Body of pancreas (tissue), 4 donors: ENCODE data around the gene LGI2. TPM values are rescaled to one million over a fixed set of nuclear protein-coding genes. Genes with fewer than 3 reads are reported as not detected.
"Not testable (repeated sequence)": the region's sequence is repeated elsewhere in the genome, so short reads cannot be mapped to it uniquely, and the experiment has no call there.

Experiments used
- ATAC-seq: fragments of 150-250 bp; one replicate; pipeline ENCODE4 v1.9.1; 2016
- DNase-seq, 4 donors: peaks; one replicate each; pipeline ENCODE4 v3.0.0-alpha.2; 2019
- H3K27ac ChIP-seq, 4 donors: fragments of 200-600 bp; sonication (generic); 1 replicate in 3 of 4; 2 replicates in 1 of 4; pipeline versions ENCODE4 v1.5.1 to v1.6.1; 2016 to 2019; ENCODE audit warnings: mild to moderate bottlenecking in 1 of 4, mixed read lengths in 1 of 4, moderate library complexity in 1 of 4
- H3K27me3 ChIP-seq, 2 donors: fragments of 200-600 bp; sonication (generic); one replicate each; pipeline ENCODE4 v1.6.0; 2016; ENCODE audit warnings: mild to moderate bottlenecking in 1 of 2
- H3K36me3 ChIP-seq, 2 donors: fragments of 200-600 bp; sonication (generic); replicated peaks in 1 of 2; 2 replicates each; pipeline ENCODE4 v1.5.1; 2016; ENCODE audit warnings: low read depth in 2 of 2; ENCODE audit not compliant: insufficient read depth in 1 of 2
- H3K4me1 ChIP-seq: fragments of 200-600 bp; sonication (generic); one replicate; pipeline ENCODE4 v1.6.0; 2016
- H3K4me3 ChIP-seq, 2 donors: fragments of 200-600 bp; sonication (generic); 1 replicate in 1 of 2; 2 replicates in 1 of 2; pipeline ENCODE4 v1.5.1; 2016 to 2019
- H3K9me3 ChIP-seq, 3 donors: fragments of 200-600 bp; sonication (generic); 1 replicate in 2 of 3; 2 replicates in 1 of 3; pipeline ENCODE4 v1.5.1; 2016
- POLR2A ChIP-seq, 3 donors: fragments of 450-650 bp; IDR thresholded peaks; one replicate each; pipeline ENCODE4 v1.6.1; 2016; ENCODE audit warnings: antibody characterized with exemption in 3 of 3, mild to moderate bottlenecking in 2 of 3
- WGBS, 2 donors: methylation state at CpG; one replicate each; pipeline ENCODE4 v1.1.5; 2017; 5-methylcytosine and 5-hydroxymethylcytosine counted together
- intact Hi-C: fragments of 100-400 bp; cut with DNase I; formaldehyde crosslinking; loops from one replicate; pipeline ENCODE4 v1.15.1; 2023
- total RNA-seq, 2 donors: library from RNA; depleted of rRNA; stranded (reverse); fragments of >200 nt; gene quantifications; one replicate each; pipeline ENCODE4 v1.1.0, GENCODE V29; 2016
- TF ChIP-seq, protein P1 (sequence below), 7 experiments: fragments of 450-650 bp in 4 of 7; fragments of 200-600 bp in 3 of 7; sonication (generic) in 3 of 7; IDR thresholded peaks; one replicate each; pipeline ENCODE4 v1.5.1; 2016 to 2019; ENCODE audit warnings: antibody characterized with exemption in 7 of 7

The LGI2 gene
- total RNA-seq, 2 donors from 2014 or later = 0.78 to 2.0 TPM

DNA sequence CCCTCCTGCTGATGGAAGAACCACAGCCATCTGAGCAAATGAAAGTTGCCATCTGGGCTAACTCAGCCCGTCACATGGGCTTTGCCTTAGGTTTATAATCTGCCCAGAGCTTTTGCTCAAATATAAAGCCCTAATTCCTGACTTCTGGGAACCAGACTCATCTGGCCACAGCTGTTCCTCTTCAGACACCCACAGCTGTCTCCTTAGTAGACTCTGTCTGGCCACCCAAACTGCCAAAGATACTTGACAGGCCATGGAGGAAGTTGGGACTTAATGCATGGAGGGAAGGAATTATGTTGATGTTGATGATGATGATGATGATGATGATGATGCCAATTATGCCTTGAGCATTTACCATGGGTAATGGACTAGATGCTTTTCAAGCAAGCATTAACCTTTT, 8.0 kb downstream of the LGI2 start:
- TF ChIP-seq, protein P1, sequence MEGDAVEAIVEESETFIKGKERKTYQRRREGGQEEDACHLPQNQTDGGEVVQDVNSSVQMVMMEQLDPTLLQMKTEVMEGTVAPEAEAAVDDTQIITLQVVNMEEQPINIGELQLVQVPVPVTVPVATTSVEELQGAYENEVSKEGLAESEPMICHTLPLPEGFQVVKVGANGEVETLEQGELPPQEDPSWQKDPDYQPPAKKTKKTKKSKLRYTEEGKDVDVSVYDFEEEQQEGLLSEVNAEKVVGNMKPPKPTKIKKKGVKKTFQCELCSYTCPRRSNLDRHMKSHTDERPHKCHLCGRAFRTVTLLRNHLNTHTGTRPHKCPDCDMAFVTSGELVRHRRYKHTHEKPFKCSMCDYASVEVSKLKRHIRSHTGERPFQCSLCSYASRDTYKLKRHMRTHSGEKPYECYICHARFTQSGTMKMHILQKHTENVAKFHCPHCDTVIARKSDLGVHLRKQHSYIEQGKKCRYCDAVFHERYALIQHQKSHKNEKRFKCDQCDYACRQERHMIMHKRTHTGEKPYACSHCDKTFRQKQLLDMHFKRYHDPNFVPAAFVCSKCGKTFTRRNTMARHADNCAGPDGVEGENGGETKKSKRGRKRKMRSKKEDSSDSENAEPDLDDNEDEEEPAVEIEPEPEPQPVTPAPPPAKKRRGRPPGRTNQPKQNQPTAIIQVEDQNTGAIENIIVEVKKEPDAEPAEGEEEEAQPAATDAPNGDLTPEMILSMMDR (IDR thresholded peaks at IDR 0.05) = no peak
- no peak for TF ChIP-seq POLR2A (IDR thresholded peaks at IDR 0.05)
- H3K27ac ChIP-seq = no peak overlapping the region
- WGBS, 2 donors = 86 to 100% methylated on average over 1 of the region's 1 CpG
- H3K9me3 ChIP-seq = no peaks in the 10 kb centered on the region
- H3K36me3 ChIP-seq = no peaks in the 10 kb centered on the region
- no peak overlapping the region for H3K4me3 ChIP-seq
- ATAC-seq (no peak), DNase-seq (no peak)
- no peaks in the 10 kb centered on the region for H3K4me1 ChIP-seq
- intact Hi-C loops = no loop called here
- H3K27me3 ChIP-seq = no peaks in the 10 kb centered on the region

DNA sequence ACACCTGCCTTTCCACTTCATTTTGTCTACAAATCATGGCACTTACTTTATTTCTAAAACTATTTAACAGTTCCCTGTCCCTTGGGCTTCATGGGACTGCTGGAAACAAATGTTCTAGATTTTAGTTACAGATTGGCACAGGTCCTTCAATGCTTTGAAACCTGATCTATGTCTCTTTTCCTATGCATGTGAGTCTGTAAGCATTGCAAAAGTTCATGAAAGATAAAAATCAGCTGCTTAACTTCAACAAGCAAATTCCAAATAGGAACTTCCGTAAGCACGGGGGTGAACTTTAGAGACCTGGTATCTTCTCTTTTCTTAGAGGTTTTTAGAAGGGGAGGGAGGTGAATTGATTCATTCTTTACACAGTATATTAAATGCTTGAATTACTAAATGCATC, 9.5 kb downstream of the LGI2 start:
- H3K4me3 ChIP-seq = no peak overlapping the region
- DNase-seq = no peak
- intact Hi-C loops = no loop called here
- H3K4me1 ChIP-seq = no peaks in the 10 kb centered on the region
- no peaks in the 10 kb centered on the region for H3K27me3 ChIP-seq
- no peaks in the 10 kb centered on the region for H3K36me3 ChIP-seq
- no peak for ATAC-seq
- H3K9me3 ChIP-seq = no peaks in the 10 kb centered on the region
- H3K27ac ChIP-seq = no peak overlapping the region
- TF ChIP-seq POLR2A (IDR thresholded peaks at IDR 0.05) = no peak
- TF ChIP-seq, protein P1 (IDR thresholded peaks at IDR 0.05) = no peak
- WGBS, 2 donors = 66 to 77% methylated on average over 2 of the region's 2 CpGs

- TF ChIP-seq POLR2A (IDR thresholded peaks at IDR 0.05) = no peak
- H3K36me3 ChIP-seq = no peaks in the 10 kb centered on the region
- H3K4me1 ChIP-seq = no peaks in the 10 kb centered on the region
- no peak overlapping the region for H3K27ac ChIP-seq
- H3K9me3 ChIP-seq = no peaks in the 10 kb centered on the region
- no peak for DNase-seq
- H3K27me3 ChIP-seq = no peaks in the 10 kb centered on the region
- WGBS, 2 donors = 71 to 78% methylated on average over 5 of the region's 5 CpGs
- ATAC-seq = no peak
- no peak overlapping the region for H3K4me3 ChIP-seq
- intact Hi-C loops = no loop called here
Observed at GRCh38 chr4:25020236-25020635, 10.5 kb downstream of the LGI2 start.

- no peak overlapping the region for H3K27ac ChIP-seq
- no peaks in the 10 kb centered on the region for H3K4me1 ChIP-seq
- DNase-seq (no peak), ATAC-seq (no peak)
- no peaks in the 10 kb centered on the region for H3K9me3 ChIP-seq
- WGBS, 2 donors = 81 to 90% methylated on average over 2 of the region's 2 CpGs
- no peak for TF ChIP-seq POLR2A (IDR thresholded peaks at IDR 0.05)
- TF ChIP-seq, protein P1 (IDR thresholded peaks at IDR 0.05) = no peak
- no peaks in the 10 kb centered on the region for H3K27me3 ChIP-seq
- H3K36me3 ChIP-seq = no peaks in the 10 kb centered on the region
- intact Hi-C loops = no loop called here
- no peak overlapping the region for H3K4me3 ChIP-seq
Observed at GRCh38 chr4:25019501-25019900, 11.2 kb downstream of the LGI2 start.

DNA sequence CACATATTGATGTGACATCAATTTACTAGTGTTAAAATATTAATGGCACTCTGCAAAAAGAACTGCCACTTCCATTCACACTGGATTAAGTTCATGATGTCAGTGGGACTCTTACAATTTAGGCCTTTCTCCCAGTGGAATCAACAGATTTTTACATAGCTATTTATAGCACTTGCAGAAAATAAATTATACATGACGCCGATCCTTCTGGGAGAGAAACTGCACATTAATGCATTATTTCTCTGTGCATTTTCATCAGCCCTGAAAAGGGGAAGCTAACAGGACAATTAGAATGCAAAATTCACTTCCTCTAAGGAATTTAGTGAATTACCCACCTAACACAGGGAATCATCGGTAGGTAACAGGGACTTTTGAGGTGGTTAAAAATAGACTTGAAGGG, 15.7 kb downstream of the LGI2 start:
- Histone ChIP-seq H3K4me3 (no peak overlapping the region), H3K4me1 (no peaks in the 10 kb centered on the region), H3K36me3 (no peaks in the 10 kb centered on the region), H3K27ac (no peak overlapping the region), H3K9me3 (no peaks in the 10 kb centered on the region), H3K27me3 (no peaks in the 10 kb centered on the region)
- no peak for DNase-seq
- 66 to 73% methylated on average over 3 of the region's 3 CpGs for WGBS, 2 donors
- TF ChIP-seq, protein P1 (IDR thresholded peaks at IDR 0.05) = no peak
- no peak for TF ChIP-seq POLR2A (IDR thresholded peaks at IDR 0.05)
- no peak for ATAC-seq
- intact Hi-C loops = no loop called here

DNA sequence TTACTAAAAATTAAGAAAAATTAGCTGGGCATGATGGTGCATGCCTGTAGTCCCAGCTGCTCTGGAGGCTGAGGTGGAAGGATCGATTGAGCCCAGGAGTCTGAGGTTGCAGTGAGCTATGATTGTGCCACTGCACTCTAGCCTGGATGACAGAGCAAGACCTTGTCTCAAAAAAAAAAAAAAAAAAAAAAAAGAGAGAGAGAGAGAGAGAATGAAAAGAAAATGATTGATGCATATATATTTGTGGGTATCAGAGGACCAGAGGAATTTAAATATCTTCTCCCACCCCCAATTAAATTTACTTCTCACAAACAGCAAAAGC, 16.1 kb downstream of the LGI2 start:
- intact Hi-C loops, DNase-seq, H3K27ac ChIP-seq, H3K4me1 ChIP-seq, H3K27me3 ChIP-seq, ATAC-seq, H3K9me3 ChIP-seq, H3K36me3 ChIP-seq, H3K4me3 ChIP-seq: not testable (repeated sequence)
- WGBS, 2 donors = 80 to 85% methylated on average over 1 of the region's 1 CpG
